Endothelial cell of umbilical vein (primary cell): ENCODE results near the gene ANKS1A.
"Not testable (repeated sequence)": the region's sequence is repeated elsewhere in the genome, so short reads cannot be mapped to it uniquely, and the experiment has no call there.

Source experiments
- CTCF ChIP-seq, 2 donors: IDR thresholded peaks; 1 replicate in 1 of 2; 2 replicates in 1 of 2; pipeline ENCODE4 v1.5.1; 2011; ENCODE audit warnings: low read length in 2 of 2, mild to moderate bottlenecking in 2 of 2, moderate library complexity in 2 of 2, control low read depth in 1 of 2, inconsistent platforms in 1 of 2, low read depth in 1 of 2; ENCODE audit not compliant: insufficient read depth in 1 of 2; ENCODE audit errors: extremely low read depth in 1 of 2
- EZH2 ChIP-seq: IDR thresholded peaks from 2 replicates; pipeline ENCODE4 v1.6.1; 2012; ENCODE audit warnings: borderline replicate concordance, low read depth, mild to moderate bottlenecking, moderate library complexity, low read length, inconsistent platforms; ENCODE audit not compliant: severe bottlenecking
- JUN ChIP-seq: IDR thresholded peaks from 2 replicates; pipeline ENCODE4 v1.6.1; 2011; ENCODE audit warnings: borderline replicate concordance, low read depth; ENCODE audit not compliant: insufficient read length, insufficient read depth
- MAX ChIP-seq: IDR thresholded peaks from 2 replicates; pipeline ENCODE4 v1.6.1; 2011; ENCODE audit not compliant: insufficient read depth, insufficient read length
- MYC ChIP-seq: IDR thresholded peaks from one replicate; pipeline ENCODE4 v1.6.1; 2011; ENCODE audit warnings: mild to moderate bottlenecking, low read depth, low read length
- POLR2A ChIP-seq: IDR thresholded peaks from 2 replicates; pipeline ENCODE4 v1.6.1; 2012; ENCODE audit warnings: low read depth, mild to moderate bottlenecking, control low read depth, low read length
- POLR2AphosphoS5 ChIP-seq: IDR thresholded peaks from 2 replicates; pipeline ENCODE4 v1.6.1; 2012; ENCODE audit warnings: low read depth, mild to moderate bottlenecking, control low read depth, low read length, moderate library complexity; ENCODE audit not compliant: insufficient read depth

- not testable (repeated sequence) for TF ChIP-seq CTCF (IDR thresholded peaks at IDR 0.05; ENCODE audit: extremely low read depth in 1 of 2, insufficient read depth in 1 of 2, low read depth in 1 of 2, low read length in 2 of 2); MAX; POLR2A; JUN; POLR2AphosphoS5; EZH2; MYC
Observed at GRCh38 chr6:34884073-34884472, 5.0 kb upstream of the ANKS1A start.
